HUES48 (cell line): ENCODE measurements around the gene KAZN.
A peak's percentile ranks its signal among the peaks of the same experiment; 100 is the strongest.

Experiments
- H3K27ac ChIP-seq: one replicate; pipeline ENCODE4 v1.7.0; 2013; ENCODE audit warnings: low read depth, low read length, inconsistent platforms
- H3K27me3 ChIP-seq: 2 replicates; pipeline ENCODE4 v1.6.1; 2013; ENCODE audit warnings: mild to moderate bottlenecking, low read length; ENCODE audit not compliant: control insufficient read depth, insufficient read depth
- H3K36me3 ChIP-seq: 2 replicates; pipeline ENCODE4 v1.6.1; 2013; ENCODE audit warnings: low read length; ENCODE audit not compliant: control insufficient read depth, insufficient read depth
- H3K4me1 ChIP-seq: 2 replicates; pipeline ENCODE4 v1.6.1; 2013; ENCODE audit warnings: mild to moderate bottlenecking, low read length; ENCODE audit not compliant: control insufficient read depth, insufficient read depth
- H3K4me3 ChIP-seq: 2 replicates; pipeline ENCODE4 v1.5.1; 2013; ENCODE audit warnings: mild to moderate bottlenecking, low read depth, low read length
- H3K9ac ChIP-seq: 2 replicates; pipeline ENCODE4 v1.6.1; 2013; ENCODE audit warnings: mild to moderate bottlenecking, low read depth, low read length, moderate library complexity
- H3K9me3 ChIP-seq: 2 replicates; pipeline ENCODE4 v1.6.1; 2013; ENCODE audit warnings: low read length; ENCODE audit not compliant: control insufficient read depth, insufficient read depth

KAZN gene

DNA sequence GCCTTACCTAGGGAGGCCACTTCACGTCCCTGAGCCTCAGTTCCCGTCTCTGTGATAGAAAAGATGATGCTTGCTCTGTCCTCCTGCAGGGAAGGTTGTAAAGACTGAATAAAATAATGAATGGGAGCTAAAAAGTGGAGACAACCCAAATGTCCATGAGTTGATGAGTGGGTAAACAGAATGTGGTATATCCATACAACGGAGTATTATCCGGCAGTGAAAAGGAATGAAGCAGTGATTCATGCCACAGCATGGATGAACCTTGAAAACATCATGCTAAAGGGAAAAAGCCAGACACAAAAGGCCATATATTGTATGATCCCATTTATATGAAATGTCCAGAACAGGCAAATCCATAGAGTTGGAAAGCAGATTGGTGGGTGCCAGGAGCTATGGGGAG lies 77.9 kb downstream of the KAZN start:
- no peaks in the 10 kb centered on the region; the same call in 1 of the 2 replicates for H3K9me3 ChIP-seq
- H3K27ac ChIP-seq: no peak overlapping the region
- no peak overlapping the region for H3K4me3 ChIP-seq
- no peaks in the 10 kb centered on the region for H3K36me3 ChIP-seq
- peaks cover 20% of the 10 kb centered on the region for H3K4me1 ChIP-seq
- H3K9ac ChIP-seq: no peak overlapping the region
- no peaks in the 10 kb centered on the region for H3K27me3 ChIP-seq

DNA sequence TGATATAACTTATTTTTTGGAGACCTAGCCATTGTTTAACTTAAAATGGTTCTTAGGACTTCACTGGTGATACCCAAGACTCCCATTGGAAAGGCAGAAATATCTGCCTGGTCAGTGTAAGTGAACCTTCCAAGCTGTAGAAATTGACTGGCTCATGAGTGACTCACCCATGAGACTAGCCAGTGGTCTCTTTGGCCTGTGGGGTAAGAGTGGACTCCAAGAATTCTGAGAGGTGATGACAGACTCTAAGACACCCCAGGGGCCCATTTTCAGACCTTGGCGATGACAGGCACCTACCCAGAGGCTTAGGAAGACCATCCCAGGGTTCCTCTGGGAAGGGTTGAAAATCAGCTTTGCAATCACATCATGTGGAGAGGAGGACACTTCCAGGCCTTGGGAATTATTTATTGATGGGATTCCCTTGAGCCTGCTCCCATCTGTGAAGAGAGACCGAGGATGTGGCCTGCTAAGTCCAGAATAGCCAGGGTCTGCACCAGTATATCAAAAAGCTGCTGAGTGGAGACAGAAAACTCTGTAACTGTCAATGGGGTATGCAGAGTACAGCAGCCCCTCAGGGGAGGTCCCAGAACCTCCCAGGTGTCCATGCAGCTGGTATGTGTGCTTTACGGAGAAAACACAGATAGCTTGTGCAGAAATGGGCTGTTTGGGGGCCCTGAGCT lies 78.9 kb downstream of the KAZN start:
- Histone ChIP-seq H3K36me3 (no peaks in the 10 kb centered on the region), H3K4me1 (peaks cover 20% of the 10 kb centered on the region), H3K4me3 (no peak overlapping the region), H3K27me3 (no peaks in the 10 kb centered on the region), H3K9me3 (no peaks in the 10 kb centered on the region; the same call in 1 of the 2 replicates), H3K9ac (no peak overlapping the region), H3K27ac (no peak overlapping the region)

DNA sequence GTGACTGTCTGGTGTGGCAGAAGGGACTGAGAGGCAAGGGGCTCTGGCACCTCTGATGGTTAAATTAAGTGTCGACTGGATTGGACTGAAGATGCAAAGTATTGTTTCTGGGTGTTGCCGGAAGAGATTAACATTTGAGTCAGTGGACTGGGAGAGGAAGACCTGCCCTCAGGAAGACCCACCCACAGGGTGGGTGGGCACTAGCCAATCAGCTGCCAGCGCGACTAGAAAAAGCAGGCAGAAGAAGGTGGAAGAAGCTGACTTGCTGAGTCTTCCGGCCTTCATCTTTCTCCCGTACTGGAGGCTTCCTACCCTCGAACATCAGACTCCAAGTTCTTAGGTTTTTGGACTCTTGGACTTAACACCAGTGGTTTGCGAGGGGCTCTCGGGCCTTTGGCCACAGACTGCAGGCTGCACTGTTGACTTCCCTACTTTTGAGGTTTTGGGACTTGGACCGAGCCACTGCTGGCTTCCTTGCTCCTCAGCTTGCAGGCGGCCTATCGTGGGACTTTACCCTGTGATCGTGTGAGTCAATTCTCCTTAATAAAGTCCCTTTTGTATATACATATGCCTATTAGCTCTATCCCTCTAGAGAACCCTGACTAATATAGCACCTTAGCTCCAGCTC lies 79.6 kb downstream of the KAZN start:
- no peaks in the 10 kb centered on the region for H3K36me3 ChIP-seq
- no peaks in the 10 kb centered on the region for H3K27me3 ChIP-seq
- peaks cover 20% of the 10 kb centered on the region for H3K4me1 ChIP-seq
- no peak overlapping the region for H3K9ac ChIP-seq
- H3K27ac ChIP-seq: no peak overlapping the region
- H3K9me3 ChIP-seq: no peaks in the 10 kb centered on the region; the same call in 1 of the 2 replicates
- H3K4me3 ChIP-seq: no peak overlapping the region

DNA sequence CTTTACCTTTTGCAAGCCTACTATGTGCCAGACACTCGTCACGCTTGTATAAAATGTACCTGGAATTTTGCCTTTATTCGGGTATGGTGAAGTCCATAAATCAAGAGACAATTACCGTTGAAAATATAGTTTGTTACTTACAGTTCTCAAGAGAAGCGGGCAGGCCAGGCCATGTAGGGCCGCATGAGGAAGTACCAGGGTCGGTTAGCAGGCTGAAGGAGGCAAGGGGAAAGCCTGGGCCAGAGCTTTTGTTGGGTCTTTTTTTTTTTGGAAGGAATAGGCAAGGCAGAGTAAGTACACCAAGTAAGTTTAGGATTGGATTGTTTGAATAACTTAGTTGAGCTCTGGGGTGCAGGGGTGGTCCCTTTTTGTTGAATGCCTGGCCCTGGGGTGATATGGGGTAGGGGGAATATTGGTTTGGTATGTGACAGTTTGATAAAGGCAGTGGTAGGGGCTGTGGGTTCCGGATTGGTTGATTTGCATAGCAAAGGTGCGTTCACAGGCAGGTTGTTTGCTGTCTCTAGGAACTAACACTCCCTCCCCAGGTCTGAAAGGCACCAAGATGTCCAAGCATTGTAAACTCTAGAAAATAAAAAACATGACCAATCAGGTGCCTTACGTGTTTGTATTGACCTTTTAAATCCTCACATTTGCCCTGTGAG lies 80.7 kb downstream of the KAZN start:
- peaks cover 20% of the 10 kb centered on the region for H3K4me1 ChIP-seq
- H3K36me3 ChIP-seq: no peaks in the 10 kb centered on the region
- H3K27ac ChIP-seq: no peak overlapping the region
- H3K27me3 ChIP-seq: no peaks in the 10 kb centered on the region
- H3K4me3 ChIP-seq: no peak overlapping the region
- no peaks in the 10 kb centered on the region; the same call in 1 of the 2 replicates for H3K9me3 ChIP-seq
- no peak overlapping the region for H3K9ac ChIP-seq

DNA sequence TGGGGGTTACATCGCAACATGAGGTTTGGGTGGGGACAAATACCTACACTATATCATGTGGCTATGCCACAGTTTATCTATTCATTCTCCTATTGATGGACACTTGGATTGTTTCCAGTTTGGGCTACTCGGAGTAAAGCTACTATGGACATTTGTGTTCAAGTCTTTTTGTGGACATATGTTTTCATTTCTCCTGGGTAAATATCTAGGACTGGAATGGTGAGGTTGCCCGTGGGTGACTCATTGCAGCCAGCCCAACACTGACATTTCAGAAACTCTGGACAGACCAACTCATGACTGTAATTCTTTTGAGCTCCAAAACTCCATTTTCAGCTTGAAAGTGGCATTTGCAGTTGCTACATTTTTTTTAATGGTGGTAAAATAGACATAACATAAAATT lies 82.7 kb downstream of the KAZN start:
- Histone ChIP-seq H3K9ac (no peak overlapping the region), H3K27me3 (no peaks in the 10 kb centered on the region), H3K4me1 (peaks cover 20% of the 10 kb centered on the region), H3K9me3 (no peaks in the 10 kb centered on the region; the same call in 1 of the 2 replicates), H3K4me3 (no peak overlapping the region), H3K27ac (no peak overlapping the region), H3K36me3 (no peaks in the 10 kb centered on the region)

DNA sequence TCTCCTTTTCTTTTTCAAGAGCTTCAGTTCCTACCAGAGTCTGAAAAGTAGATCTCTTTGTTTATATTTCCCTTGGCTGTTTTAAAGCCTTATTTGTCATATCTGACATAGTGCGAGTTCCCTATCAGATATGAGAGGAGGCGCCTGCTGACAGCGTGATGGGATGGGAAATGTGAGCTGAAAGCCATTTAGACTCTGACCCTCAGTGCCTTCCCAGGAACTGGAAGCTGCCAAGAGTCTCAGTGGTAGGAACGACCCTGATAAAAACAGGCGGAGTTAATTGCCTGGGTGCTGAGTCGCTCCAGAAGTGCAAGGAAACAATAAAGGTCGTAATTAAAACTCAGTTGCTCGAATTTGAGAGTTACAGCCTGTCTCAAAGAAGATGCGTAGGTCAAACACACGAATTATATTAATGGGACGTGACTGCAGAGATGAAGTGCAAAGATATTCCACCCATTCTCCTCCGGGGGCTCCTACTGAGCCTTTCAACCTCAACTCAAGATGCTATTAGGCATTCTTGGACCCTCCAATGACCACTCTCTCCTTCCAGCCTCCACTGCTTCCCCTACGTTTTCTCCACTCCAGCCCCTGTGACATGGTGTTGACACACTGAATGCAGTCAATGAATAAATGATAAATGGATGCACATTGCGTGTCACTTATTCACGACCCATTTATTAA lies 84.6 kb downstream of the KAZN start:
- Histone ChIP-seq H3K36me3 (no peaks in the 10 kb centered on the region), H3K27ac (no peak overlapping the region), H3K9me3 (no peaks in the 10 kb centered on the region), H3K9ac (no peak overlapping the region), H3K27me3 (no peaks in the 10 kb centered on the region), H3K4me3 (no peak overlapping the region), H3K4me1 (peaks cover 16% of the 10 kb centered on the region)

DNA sequence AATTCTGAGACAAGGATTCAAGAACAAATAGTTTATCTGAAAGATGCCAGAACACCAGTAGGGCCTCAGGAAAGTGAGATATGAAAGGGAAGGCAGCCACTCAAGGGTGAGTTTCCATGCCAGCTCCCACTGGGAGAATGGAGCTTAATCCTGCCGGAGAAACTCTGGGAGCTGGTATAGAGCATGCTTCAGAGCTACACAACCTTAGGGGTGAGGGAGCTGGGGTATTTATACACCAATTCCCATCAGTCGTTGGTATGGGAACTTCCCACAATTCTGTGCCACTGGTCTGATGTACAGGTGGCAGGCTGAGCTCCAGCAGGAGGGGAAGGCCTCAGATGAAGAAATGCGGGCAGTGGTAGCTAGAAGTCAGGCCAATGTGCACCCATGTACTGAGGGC lies 86.6 kb downstream of the KAZN start:
- Histone ChIP-seq H3K4me3 (no peak overlapping the region), H3K36me3 (no peaks in the 10 kb centered on the region), H3K27me3 (no peaks in the 10 kb centered on the region), H3K4me1 (no peaks in the 10 kb centered on the region), H3K9ac (no peak overlapping the region), H3K27ac (no peak overlapping the region), H3K9me3 (no peaks in the 10 kb centered on the region)

DNA sequence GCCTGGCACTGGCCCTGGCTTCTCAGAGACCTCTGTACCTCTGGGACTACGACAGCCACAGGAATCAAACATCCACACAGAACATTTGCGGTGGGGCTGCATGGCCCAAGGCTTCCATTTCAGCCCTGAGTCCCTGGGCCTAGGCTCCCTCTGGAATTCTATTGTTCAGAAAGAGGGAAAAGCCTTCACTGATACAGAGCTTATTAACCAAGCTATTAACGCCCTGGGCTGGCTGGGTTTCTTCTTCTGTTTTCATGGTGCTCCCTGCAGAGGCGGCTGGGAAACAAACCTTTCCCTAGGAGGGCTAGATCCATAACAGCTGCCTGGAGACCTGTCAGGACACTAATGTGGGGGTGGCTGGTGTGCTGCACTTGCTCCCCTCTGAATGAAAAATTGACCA lies 88.2 kb downstream of the KAZN start:
- Histone ChIP-seq H3K27me3 (no peaks in the 10 kb centered on the region), H3K9ac (no peak overlapping the region), H3K4me3 (no peak overlapping the region), H3K27ac (peak overlapping the region; percentile 61), H3K9me3 (no peaks in the 10 kb centered on the region), H3K36me3 (no peaks in the 10 kb centered on the region), H3K4me1 (no peaks in the 10 kb centered on the region)

DNA sequence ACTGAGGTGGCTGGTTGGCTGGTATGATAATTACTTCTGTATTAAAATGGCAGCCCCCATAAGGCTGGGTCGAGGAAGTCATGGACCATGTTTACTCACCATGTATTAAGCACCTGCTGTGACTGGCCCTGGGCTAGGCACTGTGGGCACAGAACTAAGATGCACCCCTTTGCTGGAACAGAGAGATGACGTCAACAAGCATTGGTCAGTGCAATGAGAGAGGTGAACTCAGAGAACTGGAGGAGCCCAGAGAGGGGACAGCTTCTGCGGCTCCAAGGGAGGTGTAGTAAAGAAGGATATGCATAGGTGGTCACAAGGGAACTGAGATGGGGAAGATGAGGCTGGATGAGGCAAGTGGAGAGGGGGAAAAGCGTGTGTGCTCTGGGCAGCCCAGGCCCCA lies 88.7 kb downstream of the KAZN start:
- no peak overlapping the region for H3K4me3 ChIP-seq
- no peaks in the 10 kb centered on the region for H3K27me3 ChIP-seq
- H3K36me3 ChIP-seq: no peaks in the 10 kb centered on the region
- H3K9me3 ChIP-seq: no peaks in the 10 kb centered on the region
- H3K4me1 ChIP-seq: no peaks in the 10 kb centered on the region
- H3K27ac ChIP-seq: no peak overlapping the region
- H3K9ac ChIP-seq: no peak overlapping the region

DNA sequence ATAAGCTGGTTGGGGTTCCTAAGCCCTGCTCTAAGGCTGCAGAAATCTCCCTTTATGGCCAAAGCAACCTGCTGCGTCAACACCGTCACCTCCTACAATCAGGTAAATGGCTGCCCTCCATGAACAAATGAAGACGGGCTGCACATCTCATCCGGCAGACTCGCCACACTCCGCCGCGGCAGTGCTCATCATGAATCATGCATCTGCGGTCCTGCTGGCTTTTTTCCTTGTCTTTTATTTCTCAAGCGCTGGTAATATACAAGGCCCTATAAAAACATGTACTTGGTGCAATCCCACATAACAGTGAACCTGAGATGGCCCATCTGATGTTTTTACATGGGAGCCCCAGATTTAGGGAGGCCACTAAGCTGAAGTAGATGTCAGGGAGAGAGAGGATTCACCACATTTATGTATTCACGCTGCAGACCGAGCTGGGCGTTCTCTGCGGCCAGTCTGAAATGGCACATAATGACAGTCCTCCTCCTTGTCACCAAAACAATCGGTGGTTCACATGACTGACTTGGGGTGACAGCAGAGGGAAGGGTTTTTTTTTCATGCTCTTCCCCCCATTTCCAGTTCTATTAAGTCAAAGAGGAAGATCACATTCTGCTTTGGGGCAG lies 91.6 kb downstream of the KAZN start:
- H3K36me3 ChIP-seq: no peaks in the 10 kb centered on the region
- no peak overlapping the region for H3K4me3 ChIP-seq
- no peaks in the 10 kb centered on the region for H3K4me1 ChIP-seq
- H3K27ac ChIP-seq: no peak overlapping the region
- H3K9me3 ChIP-seq: no peaks in the 10 kb centered on the region
- no peaks in the 10 kb centered on the region for H3K27me3 ChIP-seq
- no peak overlapping the region for H3K9ac ChIP-seq
